Transverse colon (tissue), 4 donors: Measurements from ENCODE around the gene VGLL3. TPM values are rescaled to one million over a fixed set of nuclear protein-coding genes. Genes with fewer than 3 reads are reported as not detected.

Source experiments
- DNase-seq: peaks from one replicate; pipeline ENCODE4 v3.0.0-alpha.2; 2019
- H3K27ac ChIP-seq, 4 donors: fragments of 200-600 bp; sonication (generic); 2 replicates each; pipeline ENCODE4 v1.5.1; 2016 to 2018; ENCODE audit warnings: inconsistent platforms in 4 of 4
- H3K27me3 ChIP-seq: fragments of 200-600 bp; sonication (generic); 2 replicates; pipeline ENCODE4 v1.5.1; 2017; ENCODE audit warnings: inconsistent platforms
- H3K36me3 ChIP-seq, 4 donors: fragments of 200-600 bp; sonication (generic); 2 replicates each; pipeline ENCODE4 v1.5.1; 2017 to 2019; ENCODE audit warnings: inconsistent platforms in 4 of 4
- H3K4me1 ChIP-seq, 4 donors: fragments of 200-600 bp; sonication (generic); 2 replicates each; pipeline ENCODE4 v1.5.1; 2017 to 2020; ENCODE audit warnings: inconsistent platforms in 4 of 4
- H3K4me3 ChIP-seq, 4 donors: fragments of 200-600 bp; sonication (generic); 1 replicate in 1 of 4; 2 replicates in 3 of 4; pipeline versions ENCODE4 v1.5.1 to v1.6.1; 2017 to 2019; ENCODE audit warnings: inconsistent platforms in 4 of 4
- H3K9me3 ChIP-seq, 2 donors: fragments of 200-600 bp; sonication (generic); 2 replicates each; pipeline ENCODE4 v1.5.1; 2017 to 2019; ENCODE audit warnings: inconsistent platforms in 2 of 2
- CTCF ChIP-seq, 5 experiments: fragments of 200-600 bp in 3 of 5; fragments of 450-650 bp in 2 of 5; sonication (generic) in 3 of 5; IDR thresholded peaks; 1 replicate in 2 of 5; 2 replicates in 3 of 5; pipeline ENCODE4 v1.5.1; 2016 to 2017; ENCODE audit warnings: antibody characterized with exemption in 5 of 5, inconsistent platforms in 3 of 5, mild to moderate bottlenecking in 2 of 5, moderate library complexity in 1 of 5
- EP300 ChIP-seq: sonication (generic); formaldehyde crosslinking; IDR thresholded peaks from one replicate; pipeline ENCODE4 v1.6.1; 2017; ENCODE audit warnings: antibody characterized with exemption, low read depth
- POLR2A ChIP-seq: fragments of 450-650 bp; IDR thresholded peaks from one replicate; pipeline ENCODE4 v1.6.1; 2016; ENCODE audit warnings: antibody characterized with exemption, mild to moderate bottlenecking, moderate library complexity
- POLR2AphosphoS5 ChIP-seq, 3 donors: sonication (generic); formaldehyde crosslinking; IDR thresholded peaks; one replicate each; pipeline ENCODE4 v1.6.1; 2016; ENCODE audit warnings: antibody characterized with exemption in 3 of 3
- WGBS, 2 donors: methylation state at CpG; one replicate each; pipeline ENCODE4 v1.1.5; 2018; ENCODE audit warnings: low coverage in 1 of 2; 5-methylcytosine and 5-hydroxymethylcytosine counted together
- in situ Hi-C, 4 donors: fragments of 200-750 bp; cut with MboI; loops; one replicate each; pipeline versions ENCODE4 v1.15.0 to v1.15.1; 2017; ENCODE audit warnings: low sequenced_read_pairs in 3 of 4, low pct_ligation_motif_present in 1 of 4, low pct_unique_long_range_greater_than_20kb in 1 of 4
- intact Hi-C: fragments of 100-400 bp; cut with DNase I; formaldehyde crosslinking; loops from one replicate; pipeline ENCODE4 v1.15.1; 2023; ENCODE audit warnings: low total_unique reads
- total RNA-seq, 4 donors: library from RNA; depleted of rRNA; stranded (reverse); fragments of >200 nt; gene quantifications; one replicate each; pipeline ENCODE4 v1.1.0, GENCODE V29; 2016

VGLL3 gene
- total RNA-seq, 4 donors from 2014 or later = 3.8 to 138 (median 8.0) TPM

GRCh38 chr3:86963611-86964010 lies 27.3 kb downstream of the VGLL3 start:
- no peak for DNase-seq
- no peak for TF ChIP-seq POLR2A
- TF ChIP-seq POLR2AphosphoS5 (IDR thresholded peaks at IDR 0.05) = no peak
- TF ChIP-seq CTCF (IDR thresholded peaks at IDR 0.05) = no peak
- no peak for TF ChIP-seq EP300
- 84 to 89% methylated on average over 1 of the region's 1 CpG for WGBS, 2 donors
- Histone ChIP-seq H3K36me3 (no peaks in the 10 kb centered on the region), H3K4me1 (no peaks in the 10 kb centered on the region), H3K27ac (no peak overlapping the region), H3K27me3 (no peaks in the 10 kb centered on the region), H3K9me3 (no peaks in the 10 kb centered on the region), H3K4me3 (no peak overlapping the region)
- intact Hi-C loops (no loop called here), in situ Hi-C loops (loop anchor here in 1 of 4 donors (10.0 kb wide), 1 partner anchor 121 kb away; no protein-coding TSS in a partner anchor)

- TF ChIP-seq POLR2A (no peak), POLR2AphosphoS5 (IDR thresholded peaks at IDR 0.05) (no peak), EP300 (no peak), CTCF (IDR thresholded peaks at IDR 0.05) (no peak)
- intact Hi-C loops = no loop called here
- no peak for DNase-seq
- in situ Hi-C loops = loop anchor here in 1 of 4 donors (10.0 kb wide), 1 partner anchor 124 kb away; no protein-coding TSS in a partner anchor
- no peaks in the 10 kb centered on the region for H3K27me3 ChIP-seq
- no peak overlapping the region for H3K4me3 ChIP-seq
- H3K4me1 ChIP-seq = no peaks in the 10 kb centered on the region
- H3K9me3 ChIP-seq = no peaks in the 10 kb centered on the region
- no peaks in the 10 kb centered on the region for H3K36me3 ChIP-seq
- no peak overlapping the region for H3K27ac ChIP-seq
- WGBS, 2 donors = 28 to 31% methylated on average over 3 of the region's 3 CpGs
These were observed 29.7 kb downstream of the VGLL3 start for GRCh38 chr3:86961297-86961696.

GRCh38 chr3:86960550-86960949 lies 30.4 kb downstream of the VGLL3 start:
- Histone ChIP-seq H3K27ac (no peak overlapping the region), H3K4me1 (no peaks in the 10 kb centered on the region), H3K36me3 (no peaks in the 10 kb centered on the region), H3K4me3 (no peak overlapping the region), H3K9me3 (no peaks in the 10 kb centered on the region), H3K27me3 (no peaks in the 10 kb centered on the region)
- in situ Hi-C loops (loop anchor here in 1 of 4 donors (10.0 kb wide), 1 partner anchor 124 kb away; no protein-coding TSS in a partner anchor), intact Hi-C loops (no loop called here)
- 63 to 69% methylated on average over 3 of the region's 3 CpGs for WGBS, 2 donors
- no peak for TF ChIP-seq POLR2AphosphoS5 (IDR thresholded peaks at IDR 0.05)
- no peak for TF ChIP-seq CTCF (IDR thresholded peaks at IDR 0.05)
- DNase-seq = no peak

- no peak overlapping the region for H3K27ac ChIP-seq
- in situ Hi-C loops = no loop called here
- WGBS, 2 donors = 15 to 26% methylated on average over 1 of the region's 1 CpG
- no peak for TF ChIP-seq CTCF (IDR thresholded peaks at IDR 0.05)
- TF ChIP-seq POLR2A = no peak
- TF ChIP-seq EP300 = no peak
- TF ChIP-seq POLR2AphosphoS5 (IDR thresholded peaks at IDR 0.05) = no peak
- no peak for DNase-seq
- no peaks in the 10 kb centered on the region for H3K9me3 ChIP-seq
- no peaks in the 10 kb centered on the region for H3K36me3 ChIP-seq
- no peak overlapping the region for H3K4me3 ChIP-seq
- no peaks in the 10 kb centered on the region for H3K27me3 ChIP-seq
- intact Hi-C loops = no loop called here
- H3K4me1 ChIP-seq = peaks cover 0 to 3% (median 0%) of the 10 kb centered on the region in 4 donors
These were observed 32.4 kb downstream of the VGLL3 start for GRCh38 chr3:86958534-86958933.
